ENCODE results near the gene TBC1D10B.

TBC1D10B gene, protein sequence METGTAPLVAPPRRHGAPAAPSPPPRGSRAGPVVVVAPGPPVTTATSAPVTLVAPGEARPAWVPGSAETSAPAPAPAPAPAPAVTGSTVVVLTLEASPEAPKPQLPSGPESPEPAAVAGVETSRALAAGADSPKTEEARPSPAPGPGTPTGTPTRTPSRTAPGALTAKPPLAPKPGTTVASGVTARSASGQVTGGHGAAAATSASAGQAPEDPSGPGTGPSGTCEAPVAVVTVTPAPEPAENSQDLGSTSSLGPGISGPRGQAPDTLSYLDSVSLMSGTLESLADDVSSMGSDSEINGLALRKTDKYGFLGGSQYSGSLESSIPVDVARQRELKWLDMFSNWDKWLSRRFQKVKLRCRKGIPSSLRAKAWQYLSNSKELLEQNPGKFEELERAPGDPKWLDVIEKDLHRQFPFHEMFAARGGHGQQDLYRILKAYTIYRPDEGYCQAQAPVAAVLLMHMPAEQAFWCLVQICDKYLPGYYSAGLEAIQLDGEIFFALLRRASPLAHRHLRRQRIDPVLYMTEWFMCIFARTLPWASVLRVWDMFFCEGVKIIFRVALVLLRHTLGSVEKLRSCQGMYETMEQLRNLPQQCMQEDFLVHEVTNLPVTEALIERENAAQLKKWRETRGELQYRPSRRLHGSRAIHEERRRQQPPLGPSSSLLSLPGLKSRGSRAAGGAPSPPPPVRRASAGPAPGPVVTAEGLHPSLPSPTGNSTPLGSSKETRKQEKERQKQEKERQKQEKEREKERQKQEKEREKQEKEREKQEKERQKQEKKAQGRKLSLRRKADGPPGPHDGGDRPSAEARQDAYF

GRCh38 chr16:30370456-30371247 is at the start of gene TBC1D10B:
TSS of gene TBC1D10B (minus strand) at chr16:30370494. CDS start at chr16:30370183, 311 bp downstream.
- peak; percentile 93 to 99 for DNase-seq (ENCODE audit: extremely low read depth in 1 of 2, low read depth in 1 of 2)

- DNase-seq (ENCODE audit: extremely low read depth in 1 of 2, low read depth in 1 of 2), result no peak
Measured at GRCh38 chr16:30418350-30419181, 48.3 kb upstream of the TBC1D10B start.

GRCh38 chr16:30417529-30418349 is 47.4 kb upstream of the TBC1D10B start:
- peak; percentile 68 to 83 for DNase-seq (ENCODE audit: extremely low read depth in 1 of 2, low read depth in 1 of 2)

DNA sequence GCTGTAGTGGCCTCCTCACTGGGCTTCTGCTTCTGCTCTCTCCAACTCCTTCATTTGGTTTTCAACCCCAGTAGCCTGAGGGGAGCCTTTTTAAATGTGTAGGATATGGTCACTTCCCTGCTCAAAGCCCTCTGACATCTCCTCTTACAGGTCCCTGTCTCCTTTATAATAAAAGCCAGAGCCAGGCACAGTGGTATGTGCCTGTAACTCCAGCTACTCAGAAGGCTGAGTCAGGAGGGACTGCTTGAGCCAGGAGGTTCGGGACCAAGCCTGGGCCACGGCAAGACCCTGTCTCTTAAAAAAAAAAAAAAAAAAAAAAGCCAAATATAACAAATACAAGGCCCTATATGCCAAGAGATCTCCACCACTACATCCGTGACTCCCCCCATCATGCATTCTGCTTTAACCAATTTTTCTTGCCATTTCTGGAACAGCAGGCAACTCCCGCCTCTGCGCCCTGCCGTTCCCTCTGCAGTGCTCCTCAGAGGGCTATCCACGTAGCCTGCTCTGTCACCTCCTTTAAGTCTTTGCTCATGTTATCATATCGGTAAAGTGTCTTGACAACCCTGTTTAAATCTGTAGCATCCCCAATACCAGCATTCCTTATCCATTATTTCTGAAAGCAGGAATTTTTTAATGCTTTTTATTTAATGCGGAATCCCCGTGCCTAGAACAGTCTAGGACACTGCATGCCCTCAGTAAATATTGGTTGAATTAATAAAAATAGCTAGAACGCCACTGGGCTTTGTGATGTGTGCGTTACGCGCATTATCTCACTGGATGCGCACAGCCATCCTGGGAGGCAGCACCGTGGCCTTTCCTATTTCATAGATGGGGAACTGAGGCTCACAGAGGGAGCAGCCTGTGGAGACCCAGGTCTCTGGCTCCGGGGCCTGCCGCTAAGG is 46.6 kb upstream of the TBC1D10B start:
- DNase-seq (ENCODE audit: extremely low read depth in 1 of 2, low read depth in 1 of 2), result no peak

DNA sequence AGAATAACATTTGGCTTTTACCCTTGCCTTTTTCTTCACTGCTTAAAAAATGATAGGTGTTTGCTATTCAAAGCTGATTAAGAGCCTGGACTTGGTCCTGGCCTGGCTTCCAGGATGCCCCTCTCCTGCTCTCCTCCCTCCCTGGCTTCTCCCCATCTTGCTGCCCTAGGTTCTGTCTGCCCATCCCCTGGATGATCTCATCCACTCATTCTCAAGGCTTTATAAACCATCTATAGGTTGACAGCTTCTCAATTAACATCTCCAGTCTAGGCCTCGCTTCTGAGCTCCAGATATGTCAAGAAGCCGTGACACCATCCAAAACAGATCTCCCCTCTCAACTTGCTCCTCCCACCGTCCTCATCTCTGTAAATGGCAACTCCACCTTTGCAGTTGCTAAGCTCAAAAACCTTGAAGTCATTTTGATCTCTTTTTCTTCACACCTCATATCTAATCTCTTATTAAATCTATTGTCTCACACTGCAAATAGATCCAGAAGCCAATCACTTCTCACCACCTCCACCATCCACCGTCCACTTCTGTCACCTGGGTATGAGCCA is 45.8 kb upstream of the TBC1D10B start:
- no peak for DNase-seq (ENCODE audit: extremely low read depth in 1 of 2, low read depth in 1 of 2)

DNA sequence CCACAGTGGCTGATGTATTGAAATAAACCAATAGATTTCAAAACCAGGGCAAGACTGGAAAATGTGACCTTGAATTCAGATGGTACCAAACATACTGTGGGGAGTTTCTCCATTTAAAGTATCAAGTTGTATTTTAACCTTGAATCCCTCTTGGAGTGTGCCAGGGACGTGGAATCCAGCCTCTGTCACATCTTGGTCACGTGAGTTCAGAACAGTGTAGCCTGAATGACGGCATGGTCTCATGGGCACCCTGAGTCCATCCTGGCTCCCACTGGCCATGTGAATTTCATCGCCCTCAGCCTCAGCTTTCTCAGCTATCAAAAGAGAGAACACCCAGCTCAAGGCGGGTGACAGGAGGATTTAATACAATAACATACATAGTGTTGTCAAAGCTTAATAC is 43.9 kb upstream of the TBC1D10B start:
- no peak for DNase-seq (ENCODE audit: extremely low read depth in 1 of 2, low read depth in 1 of 2)

DNA sequence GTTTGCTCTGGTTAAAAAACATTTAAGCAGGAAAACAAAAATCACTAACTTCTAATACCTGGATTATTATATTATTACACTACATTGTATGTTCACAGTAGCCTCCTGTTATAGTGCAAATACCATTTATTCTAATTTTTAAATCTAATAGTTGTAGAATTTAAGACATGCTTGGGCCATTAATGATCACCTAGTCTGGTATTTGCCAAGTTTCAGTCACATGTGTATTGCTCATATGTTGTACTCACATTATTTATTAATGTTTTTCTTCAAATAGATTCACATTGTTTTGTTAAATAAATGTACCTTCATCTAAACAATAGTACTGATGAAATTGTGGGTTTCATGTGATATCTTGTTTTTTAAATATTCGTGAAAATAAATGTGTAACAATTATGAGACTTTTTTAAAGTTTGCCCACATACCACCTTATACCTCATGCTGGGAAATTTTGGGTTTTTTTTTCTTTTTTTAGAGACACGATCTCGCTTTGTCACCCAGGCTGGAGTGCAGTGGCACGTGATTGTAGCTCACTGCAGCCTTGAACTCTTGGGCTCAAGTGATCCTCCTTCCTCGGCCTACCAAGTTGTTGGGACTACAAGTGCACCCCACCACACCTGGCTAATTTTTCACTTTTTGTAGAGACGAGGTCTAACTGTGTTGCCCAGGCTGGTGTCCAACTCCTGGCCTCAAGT is 43.0 kb upstream of the TBC1D10B start:
- no peak for DNase-seq (ENCODE audit: extremely low read depth in 1 of 2, low read depth in 1 of 2)

GRCh38 chr16:30409125-30410060 is 39.1 kb upstream of the TBC1D10B start:
- DNase-seq (ENCODE audit: extremely low read depth in 1 of 2, low read depth in 1 of 2), result peak; percentile 78 to 91

DNA sequence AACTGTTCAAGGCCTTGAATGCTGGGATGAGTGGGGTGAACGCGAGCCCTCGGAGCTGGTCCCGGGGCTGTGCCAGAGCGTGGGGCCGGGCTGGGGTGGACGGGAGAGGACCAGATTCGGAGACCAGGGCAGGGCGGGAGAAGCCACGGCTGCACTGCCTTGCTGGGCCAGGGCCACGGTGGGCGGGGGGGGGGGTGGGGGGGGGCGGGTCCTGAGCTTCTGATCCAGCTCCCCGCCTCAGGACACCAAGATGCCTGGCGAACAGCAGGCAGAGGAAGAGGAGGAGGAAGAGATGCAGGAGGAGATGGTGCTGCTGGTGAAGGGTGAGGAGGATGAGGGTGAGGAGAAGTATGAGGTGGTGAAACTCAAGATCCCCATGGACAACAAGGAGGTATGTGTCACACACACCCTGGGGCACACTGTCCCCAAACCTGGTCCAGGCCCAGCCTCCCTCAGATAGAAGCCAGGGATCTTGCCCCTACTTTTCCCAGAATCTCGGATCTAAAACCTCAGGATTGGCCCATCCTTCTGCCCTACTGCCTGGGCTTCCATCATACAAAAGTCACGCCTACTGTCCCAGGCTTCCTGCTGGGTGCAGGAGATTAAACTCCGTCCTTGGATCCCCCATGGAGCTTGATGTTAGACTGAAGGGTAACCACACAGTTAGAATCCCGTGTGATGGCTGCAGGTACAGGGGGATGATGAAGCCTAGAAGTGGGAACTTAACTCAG is 37.7 kb upstream of the TBC1D10B start:
- DNase-seq (ENCODE audit: extremely low read depth in 1 of 2, low read depth in 1 of 2), result no peak

DNA sequence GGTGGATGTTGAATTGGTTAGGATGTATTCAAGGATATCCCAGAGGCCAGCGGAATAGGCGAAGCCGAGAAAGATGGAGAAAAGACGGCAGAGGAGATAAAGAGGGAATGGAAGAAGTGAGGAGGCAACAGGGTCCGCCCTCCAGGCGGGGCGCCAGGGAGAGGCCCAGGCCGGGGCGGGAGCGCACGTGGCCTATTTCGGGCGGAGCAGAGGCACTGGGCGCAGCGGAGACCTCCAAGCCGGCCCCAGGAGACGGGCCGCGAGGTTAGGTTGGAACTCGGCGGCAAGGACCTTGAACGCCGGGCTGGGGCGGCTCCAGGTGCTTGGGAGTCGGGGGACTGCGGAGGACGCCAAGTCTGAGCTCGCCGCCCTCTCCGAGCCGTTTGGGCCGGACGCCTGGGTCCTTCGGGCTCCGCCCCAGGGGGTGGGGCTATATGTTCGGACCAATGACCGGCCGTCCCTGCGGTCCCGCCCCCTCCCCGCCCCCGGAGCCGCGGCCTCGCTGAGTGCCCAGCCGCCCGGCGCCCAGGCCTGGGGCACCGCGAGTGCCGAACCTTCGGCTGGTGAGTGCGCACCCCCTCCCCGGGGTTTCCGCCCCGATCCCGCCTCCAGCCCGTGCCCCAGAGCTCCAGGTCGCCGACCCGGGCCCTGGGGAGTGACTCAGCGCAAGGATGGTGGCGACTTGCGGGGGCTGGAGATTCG is 37.0 kb upstream of the TBC1D10B start, which contains the start of gene ZNF771:
TSS of gene ZNF771 (plus strand) at position 505 of the 702 bp plus-strand sequence. CDS start 448 bp downstream, outside the sequence.
- peak; percentile 60 to 84 for DNase-seq (ENCODE audit: extremely low read depth in 1 of 2, low read depth in 1 of 2)

DNA sequence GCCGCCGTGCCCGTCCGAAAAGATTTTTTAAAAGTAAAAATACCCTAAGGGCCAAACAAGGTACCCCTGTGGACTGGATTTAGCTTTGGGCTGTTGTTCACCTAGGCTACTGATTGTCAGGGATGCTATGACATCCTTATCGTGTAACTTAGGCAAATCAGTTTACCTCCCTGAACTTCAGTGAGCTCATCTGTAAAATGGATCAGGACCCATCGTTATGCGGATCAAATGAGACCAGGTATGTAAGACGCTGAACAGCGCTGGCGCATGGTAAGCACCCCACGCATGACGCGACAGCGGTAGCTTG is 36.5 kb upstream of the TBC1D10B start:
- no peak for DNase-seq (ENCODE audit: extremely low read depth in 1 of 2, low read depth in 1 of 2)

DNA sequence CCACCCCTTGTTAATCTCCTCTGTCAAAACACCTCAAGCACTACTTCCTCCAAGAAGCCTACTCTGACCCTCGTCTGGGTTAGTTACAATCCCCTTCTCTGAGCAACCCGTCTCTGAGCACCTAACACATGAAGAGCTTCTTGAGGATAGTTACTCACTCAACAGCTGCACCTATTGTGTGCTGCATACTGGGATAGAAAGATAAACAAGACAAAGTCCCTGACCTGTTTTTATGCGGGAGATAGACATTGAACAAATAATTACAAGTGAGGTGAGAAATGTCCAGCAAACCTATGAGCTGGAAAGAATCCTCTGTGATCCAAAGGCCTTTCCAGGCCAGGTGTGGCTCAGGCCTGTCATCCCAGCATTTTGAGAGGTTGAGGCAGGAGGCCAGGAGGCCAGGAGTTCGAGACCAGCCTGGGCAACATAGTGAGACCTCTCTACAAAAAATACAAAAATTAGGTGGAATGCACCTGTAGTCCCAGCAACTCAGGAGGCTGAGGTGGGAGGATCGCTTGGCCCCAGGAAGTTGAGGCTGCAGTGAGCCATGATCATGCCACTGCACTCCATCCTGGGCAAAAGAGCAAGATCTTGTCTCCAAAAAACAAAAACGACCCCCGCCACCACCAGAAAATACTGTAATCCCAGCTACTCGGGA is 31.6 kb upstream of the TBC1D10B start:
- DNase-seq (ENCODE audit: extremely low read depth in 1 of 2, low read depth in 1 of 2), result no peak

GRCh38 chr16:30399435-30400186 is 29.3 kb upstream of the TBC1D10B start:
- DNase-seq (ENCODE audit: extremely low read depth in 1 of 2, low read depth in 1 of 2), result no peak
